IMR-90 (cell line): ENCODE data around the gene NT5C3B.

Experiments used
- ELK1 ChIP-seq: fragments of 150-350 bp; IDR thresholded peaks from 2 replicates; pipeline ENCODE4 v1.6.1; 2016; ENCODE audit warnings: low read depth, mild to moderate bottlenecking, low read length, moderate library complexity, borderline replicate concordance
- POLR2A ChIP-seq: IDR thresholded peaks from 2 replicates; pipeline ENCODE4 v1.6.1; 2012; ENCODE audit warnings: mild to moderate bottlenecking, low read depth, low read length
- TF ChIP-seq, protein P1 (sequence below): conservative IDR thresholded peaks from 2 replicates; pipeline ENCODE4 v1.5.1; 2012; ENCODE audit warnings: mild to moderate bottlenecking, low read depth, low read length, improper control_type of control experiment

GRCh38 chr17:41801374-41802271 lies 34.4 kb downstream of the NT5C3B start:
- peak; percentile 41; the same call in 1 of the 2 replicates for TF ChIP-seq POLR2A
- TF ChIP-seq, protein P1, sequence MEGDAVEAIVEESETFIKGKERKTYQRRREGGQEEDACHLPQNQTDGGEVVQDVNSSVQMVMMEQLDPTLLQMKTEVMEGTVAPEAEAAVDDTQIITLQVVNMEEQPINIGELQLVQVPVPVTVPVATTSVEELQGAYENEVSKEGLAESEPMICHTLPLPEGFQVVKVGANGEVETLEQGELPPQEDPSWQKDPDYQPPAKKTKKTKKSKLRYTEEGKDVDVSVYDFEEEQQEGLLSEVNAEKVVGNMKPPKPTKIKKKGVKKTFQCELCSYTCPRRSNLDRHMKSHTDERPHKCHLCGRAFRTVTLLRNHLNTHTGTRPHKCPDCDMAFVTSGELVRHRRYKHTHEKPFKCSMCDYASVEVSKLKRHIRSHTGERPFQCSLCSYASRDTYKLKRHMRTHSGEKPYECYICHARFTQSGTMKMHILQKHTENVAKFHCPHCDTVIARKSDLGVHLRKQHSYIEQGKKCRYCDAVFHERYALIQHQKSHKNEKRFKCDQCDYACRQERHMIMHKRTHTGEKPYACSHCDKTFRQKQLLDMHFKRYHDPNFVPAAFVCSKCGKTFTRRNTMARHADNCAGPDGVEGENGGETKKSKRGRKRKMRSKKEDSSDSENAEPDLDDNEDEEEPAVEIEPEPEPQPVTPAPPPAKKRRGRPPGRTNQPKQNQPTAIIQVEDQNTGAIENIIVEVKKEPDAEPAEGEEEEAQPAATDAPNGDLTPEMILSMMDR: peak; percentile 96
- no peak for TF ChIP-seq ELK1
